Measurements from ENCODE around the gene DDIT3.

- TF ChIP-seq CTCF (IDR thresholded peaks at IDR 0.05; ENCODE audit: low read depth, low read length, missing input control), result no peak
- no peak for TF ChIP-seq SP1 (IDR thresholded peaks at IDR 0.05)
- no peak for TF ChIP-seq YY1 (IDR thresholded peaks at IDR 0.05)
- TF ChIP-seq JUND (IDR thresholded peaks at IDR 0.05), result no peak
- no peak for TF ChIP-seq RXRA (IDR thresholded peaks at IDR 0.05)
- no peak for TF ChIP-seq RAD21 (IDR thresholded peaks at IDR 0.05)
- TF ChIP-seq, protein P1, sequence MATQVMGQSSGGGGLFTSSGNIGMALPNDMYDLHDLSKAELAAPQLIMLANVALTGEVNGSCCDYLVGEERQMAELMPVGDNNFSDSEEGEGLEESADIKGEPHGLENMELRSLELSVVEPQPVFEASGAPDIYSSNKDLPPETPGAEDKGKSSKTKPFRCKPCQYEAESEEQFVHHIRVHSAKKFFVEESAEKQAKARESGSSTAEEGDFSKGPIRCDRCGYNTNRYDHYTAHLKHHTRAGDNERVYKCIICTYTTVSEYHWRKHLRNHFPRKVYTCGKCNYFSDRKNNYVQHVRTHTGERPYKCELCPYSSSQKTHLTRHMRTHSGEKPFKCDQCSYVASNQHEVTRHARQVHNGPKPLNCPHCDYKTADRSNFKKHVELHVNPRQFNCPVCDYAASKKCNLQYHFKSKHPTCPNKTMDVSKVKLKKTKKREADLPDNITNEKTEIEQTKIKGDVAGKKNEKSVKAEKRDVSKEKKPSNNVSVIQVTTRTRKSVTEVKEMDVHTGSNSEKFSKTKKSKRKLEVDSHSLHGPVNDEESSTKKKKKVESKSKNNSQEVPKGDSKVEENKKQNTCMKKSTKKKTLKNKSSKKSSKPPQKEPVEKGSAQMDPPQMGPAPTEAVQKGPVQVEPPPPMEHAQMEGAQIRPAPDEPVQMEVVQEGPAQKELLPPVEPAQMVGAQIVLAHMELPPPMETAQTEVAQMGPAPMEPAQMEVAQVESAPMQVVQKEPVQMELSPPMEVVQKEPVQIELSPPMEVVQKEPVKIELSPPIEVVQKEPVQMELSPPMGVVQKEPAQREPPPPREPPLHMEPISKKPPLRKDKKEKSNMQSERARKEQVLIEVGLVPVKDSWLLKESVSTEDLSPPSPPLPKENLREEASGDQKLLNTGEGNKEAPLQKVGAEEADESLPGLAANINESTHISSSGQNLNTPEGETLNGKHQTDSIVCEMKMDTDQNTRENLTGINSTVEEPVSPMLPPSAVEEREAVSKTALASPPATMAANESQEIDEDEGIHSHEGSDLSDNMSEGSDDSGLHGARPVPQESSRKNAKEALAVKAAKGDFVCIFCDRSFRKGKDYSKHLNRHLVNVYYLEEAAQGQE (IDR thresholded peaks at IDR 0.05), result no peak
- TF ChIP-seq FOXA2 (IDR thresholded peaks at IDR 0.05), result no peak
- no peak for TF ChIP-seq HNF4A (conservative IDR thresholded peaks at IDR 0.05)
- TF ChIP-seq MAX (IDR thresholded peaks at IDR 0.05), result no peak
These were observed 28.7 kb downstream of the DDIT3 start for GRCh38 chr12:57491393-57492280.
